Heart left ventricle (tissue), 13 donors: ENCODE results near the gene ANKRD40CL.

Experiments
- CTCF ChIP-seq, 12 donors: fragments of 200-600 bp; sonication (generic) in 4 of 12; IDR thresholded peaks; one replicate each; pipeline versions ENCODE4 v1.5.0 to v1.8.0; 2018 to 2022; ENCODE audit warnings: antibody characterized with exemption in 12 of 12, mild to moderate bottlenecking in 5 of 12
- POLR2A ChIP-seq, 2 donors: fragments of 450-650 bp; IDR thresholded peaks; one replicate each; pipeline ENCODE4 v1.6.1; 2017; ENCODE audit warnings: antibody characterized with exemption in 2 of 2, mild to moderate bottlenecking in 2 of 2, moderate library complexity in 2 of 2
- donor health status: ischemic (EF 13 %, LVEDD 7.1; RV severe dilation, severe dysfunction).
- donor health status: DM: no; HTN: yes; CAD: no.
- donor health status: DM: no; HTN: no; CAD: no.
- donor health status: ischemic (EF 25% LVEDD 6.9; RV normal size, moderate dysfunction).
- donor health status: ischemic (EF 25% LVEDD 5.7; RV mildly dilated, moderate dysfunction).
- donor health status: ischemic (EF 35%, LVEDD 5.7; RV mildly dilated, moderate dysfunction).
- donor health status: nonischemic (EF 11% LVEDD 7.7; RV severe dilation, severe dysfunction).
- donor health status: DM: yes; HTN: yes; CAD: no.
- donor health status: PGD.
- donor health status: ischemic (EF 29% LVEDD 5.4; RV normal size, mild dysfunction).
- donor health status: nonischemic (EF 23%, LVEDD 6.1; RV moderate dilation, normal function).

DNA sequence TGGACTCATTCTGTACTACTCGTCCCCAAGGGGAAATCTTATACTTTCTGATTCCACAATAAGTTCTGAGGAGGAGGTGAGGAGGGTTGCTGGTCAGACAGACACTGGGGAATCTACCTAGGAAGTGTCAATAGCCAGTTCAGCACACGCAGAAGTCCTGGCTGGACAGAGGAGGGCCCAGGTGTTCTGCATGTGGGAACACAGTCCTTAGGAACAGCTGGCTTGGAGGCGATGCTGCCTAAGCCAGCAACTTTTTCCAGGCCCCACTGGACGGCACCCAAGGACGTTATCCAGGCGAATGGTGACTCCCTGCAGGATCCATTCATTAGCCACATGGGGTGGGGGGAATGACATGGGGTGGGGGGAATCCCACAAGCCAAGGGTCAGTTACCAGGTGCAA lies 38.2 kb upstream of the ANKRD40CL start:
- TF ChIP-seq CTCF (IDR thresholded peaks at IDR 0.05) (no peak), POLR2A (IDR thresholded peaks at IDR 0.05) (no peak)
